Subcutaneous abdominal adipose tissue (tissue), 5 donors: Measurements from ENCODE around the gene SOCS6.
"Not testable (repeated sequence)": the region's sequence is repeated elsewhere in the genome, so short reads cannot be mapped to it uniquely, and the experiment has no call there.

Experiments used
- H3K27ac ChIP-seq: one replicate; pipeline ENCODE4 v1.7.0; 2013; ENCODE audit warnings: low read depth, mild to moderate bottlenecking, inconsistent platforms, low read length, moderate library complexity
- H3K27me3 ChIP-seq, 5 donors: one replicate each; pipeline ENCODE4 v1.7.0; 2013; ENCODE audit warnings: low read length in 5 of 5, inconsistent platforms in 1 of 5; ENCODE audit not compliant: control insufficient read depth in 5 of 5, insufficient read depth in 4 of 5
- H3K36me3 ChIP-seq, 5 donors: one replicate each; pipeline ENCODE4 v1.7.0; 2013; ENCODE audit warnings: low read length in 5 of 5; ENCODE audit not compliant: control insufficient read depth in 5 of 5, insufficient read depth in 5 of 5
- H3K4me1 ChIP-seq, 5 donors: one replicate each; pipeline ENCODE4 v1.7.0; 2013; ENCODE audit warnings: low read length in 5 of 5, mild to moderate bottlenecking in 3 of 5, moderate library complexity in 1 of 5; ENCODE audit not compliant: control insufficient read depth in 5 of 5, insufficient read depth in 5 of 5
- H3K4me3 ChIP-seq, 5 donors: one replicate each; pipeline ENCODE4 v1.7.0; 2013; ENCODE audit warnings: low read length in 5 of 5, low read depth in 1 of 5
- H3K9ac ChIP-seq, 5 donors: one replicate each; pipeline ENCODE4 v1.7.0; 2013; ENCODE audit warnings: low read length in 5 of 5, mild to moderate bottlenecking in 4 of 5, moderate library complexity in 3 of 5
- H3K9me3 ChIP-seq, 5 donors: one replicate each; pipeline ENCODE4 v1.7.0; 2013; ENCODE audit warnings: low read length in 5 of 5; ENCODE audit not compliant: control insufficient read depth in 5 of 5
- donor health status: healthy.
- donor health status: healthy.
- donor health status: healthy.
- donor health status: healthy.
- donor health status: healthy.

Gene SOCS6

DNA sequence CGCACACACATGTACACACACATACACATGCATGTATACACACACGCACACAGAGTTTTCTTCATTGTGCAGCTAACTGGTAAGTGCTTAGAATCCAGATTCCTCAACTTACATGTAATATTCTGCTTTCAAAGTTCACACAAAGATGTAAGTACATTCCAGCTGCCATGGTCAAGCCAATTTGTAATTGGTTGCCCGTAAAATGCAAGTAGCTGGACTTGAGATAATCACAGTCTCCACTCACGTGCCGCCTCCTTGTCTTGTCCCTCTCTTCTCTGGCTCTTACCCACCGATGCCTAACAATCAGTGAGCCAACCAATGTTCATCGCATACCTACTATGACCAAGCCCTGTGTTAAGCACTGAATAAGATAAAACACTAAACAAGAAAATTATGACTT lies 77.8 kb downstream of the SOCS6 start:
- Histone ChIP-seq H3K9me3 (no peaks in the 10 kb centered on the region), H3K9ac (no peak overlapping the region), H3K27ac (no peak overlapping the region), H3K36me3 (no peaks in the 10 kb centered on the region), H3K4me3 (no peak overlapping the region), H3K27me3 (no peaks in the 10 kb centered on the region), H3K4me1 (peaks cover 0 to 2% (median 0%) of the 10 kb centered on the region in 5 donors)

DNA sequence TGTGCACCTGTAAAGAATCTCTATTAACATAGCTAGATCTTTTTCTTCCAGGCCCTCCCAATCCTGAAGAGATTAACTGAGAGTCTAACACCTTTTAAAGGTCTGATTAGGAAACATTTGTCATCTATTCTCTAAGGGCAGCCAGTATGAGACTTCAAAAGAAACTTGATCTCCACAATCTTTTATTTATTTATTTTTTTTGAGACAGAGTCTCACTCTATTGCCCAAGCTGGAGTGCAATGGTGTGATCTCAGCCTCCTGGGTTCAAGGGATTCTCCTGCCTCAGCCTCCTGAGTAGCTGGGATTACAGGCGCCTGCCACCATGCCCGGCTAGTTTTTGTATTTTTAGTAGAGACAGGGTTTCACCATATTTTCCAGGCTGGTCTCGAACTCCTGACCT lies 78.5 kb downstream of the SOCS6 start:
- H3K27ac ChIP-seq, H3K27me3 ChIP-seq, H3K36me3 ChIP-seq, H3K4me1 ChIP-seq, H3K4me3 ChIP-seq, H3K9me3 ChIP-seq, H3K9ac ChIP-seq: not testable (repeated sequence)

DNA sequence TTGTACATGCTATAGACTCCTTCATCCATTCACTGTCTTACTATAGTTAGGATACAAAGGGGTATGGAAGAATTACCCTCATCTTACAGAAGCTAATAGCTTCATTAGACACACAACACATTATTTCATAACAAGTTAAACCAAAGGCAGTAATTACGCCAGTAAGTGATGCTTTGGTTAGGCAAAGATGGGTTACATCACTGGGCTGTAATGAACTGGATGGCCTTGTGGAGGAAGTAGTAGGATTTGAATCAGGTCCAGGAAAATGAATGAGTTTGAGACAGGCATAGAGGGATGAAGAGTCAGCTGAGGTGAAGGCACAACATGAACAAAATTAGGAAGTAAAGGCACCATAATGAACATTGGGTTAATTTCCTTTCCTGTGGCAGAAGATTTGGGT lies 80.1 kb downstream of the SOCS6 start:
- no peaks in the 10 kb centered on the region for H3K27me3 ChIP-seq

DNA sequence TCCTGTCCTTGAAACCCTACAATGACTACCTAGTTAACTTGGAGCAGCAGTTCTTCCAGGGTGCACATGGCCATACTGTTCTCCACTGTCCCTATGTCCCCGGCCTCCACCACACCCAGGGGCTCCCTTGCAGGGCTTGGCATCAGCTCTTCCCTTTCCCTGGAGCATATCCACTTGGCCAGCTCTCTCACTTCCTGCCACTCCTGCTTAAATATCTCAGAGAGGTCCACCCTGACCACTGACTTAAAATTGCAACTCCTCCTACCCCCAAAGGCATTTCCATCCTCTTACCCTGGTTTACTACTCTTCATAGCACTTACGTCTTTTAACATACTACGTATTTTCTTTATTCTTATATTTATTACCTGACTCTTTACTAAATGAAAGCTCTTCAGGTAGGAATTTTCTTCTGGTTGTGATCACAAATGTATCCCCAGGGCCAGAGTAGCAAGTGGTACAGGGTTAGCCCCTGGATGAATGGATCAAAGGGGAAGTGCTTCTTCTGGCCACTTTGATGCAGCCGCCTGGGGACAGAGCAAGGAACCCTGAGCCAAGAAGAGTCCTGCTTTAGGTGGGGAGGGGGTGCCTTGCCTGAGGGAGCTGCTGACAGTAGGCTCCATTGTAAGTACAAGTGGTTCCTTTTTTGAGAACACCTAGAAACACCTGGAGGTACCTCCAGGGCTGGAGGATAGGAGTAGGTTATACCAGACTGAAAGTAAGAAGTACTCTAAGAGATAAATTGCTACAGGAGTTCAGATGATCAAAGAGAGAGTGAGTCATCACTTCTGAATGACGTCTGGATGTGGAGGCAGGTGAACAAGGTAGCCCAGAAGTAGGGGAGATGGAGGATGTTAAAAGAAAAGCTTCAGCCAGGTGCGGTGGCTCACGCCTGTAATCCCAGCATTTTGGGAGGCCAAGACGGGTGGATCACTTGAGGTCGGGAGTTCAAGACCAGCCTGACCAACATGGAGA lies 82.2 kb downstream of the SOCS6 start:
- no peaks in the 10 kb centered on the region for H3K9me3 ChIP-seq
- no peaks in the 10 kb centered on the region for H3K27me3 ChIP-seq
- no peak overlapping the region for H3K27ac ChIP-seq
- no peaks in the 10 kb centered on the region for H3K4me1 ChIP-seq
- H3K9ac ChIP-seq, result no peak overlapping the region
- H3K36me3 ChIP-seq, result no peaks in the 10 kb centered on the region
- H3K4me3 ChIP-seq, result no peak overlapping the region

More for the DNA sequence above, 80.1 kb downstream of the SOCS6 start:
- Histone ChIP-seq H3K36me3 (no peaks in the 10 kb centered on the region), H3K27ac (no peak overlapping the region), H3K9ac (no peak overlapping the region), H3K4me3 (no peak overlapping the region), H3K9me3 (no peaks in the 10 kb centered on the region), H3K4me1 (no peaks in the 10 kb centered on the region)

DNA sequence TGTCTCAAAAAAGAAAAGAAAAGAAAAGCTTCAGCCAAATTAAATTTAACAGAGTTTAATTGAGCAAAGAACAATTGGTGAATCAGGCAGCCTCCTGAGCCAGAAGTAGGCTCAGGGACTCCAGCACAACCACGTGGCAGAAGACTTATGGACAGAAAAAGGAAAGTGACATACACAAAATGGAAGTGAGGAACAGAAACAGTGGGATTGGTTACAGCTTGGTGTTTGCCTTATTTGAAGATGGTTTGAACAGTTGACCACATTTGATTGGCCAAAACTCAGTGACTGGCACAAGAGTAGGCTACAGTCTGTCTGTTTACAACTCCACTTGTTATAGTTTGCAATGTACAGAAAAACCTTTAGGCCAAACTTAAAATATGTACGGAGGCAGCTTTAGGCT lies 83.1 kb downstream of the SOCS6 start:
- no peaks in the 10 kb centered on the region for H3K27me3 ChIP-seq
- H3K36me3 ChIP-seq, result no peaks in the 10 kb centered on the region
- H3K27ac ChIP-seq, result no peak overlapping the region
- no peaks in the 10 kb centered on the region for H3K9me3 ChIP-seq
- no peak overlapping the region for H3K9ac ChIP-seq
- H3K4me1 ChIP-seq, result no peaks in the 10 kb centered on the region
- H3K4me3 ChIP-seq, result no peak overlapping the region

DNA sequence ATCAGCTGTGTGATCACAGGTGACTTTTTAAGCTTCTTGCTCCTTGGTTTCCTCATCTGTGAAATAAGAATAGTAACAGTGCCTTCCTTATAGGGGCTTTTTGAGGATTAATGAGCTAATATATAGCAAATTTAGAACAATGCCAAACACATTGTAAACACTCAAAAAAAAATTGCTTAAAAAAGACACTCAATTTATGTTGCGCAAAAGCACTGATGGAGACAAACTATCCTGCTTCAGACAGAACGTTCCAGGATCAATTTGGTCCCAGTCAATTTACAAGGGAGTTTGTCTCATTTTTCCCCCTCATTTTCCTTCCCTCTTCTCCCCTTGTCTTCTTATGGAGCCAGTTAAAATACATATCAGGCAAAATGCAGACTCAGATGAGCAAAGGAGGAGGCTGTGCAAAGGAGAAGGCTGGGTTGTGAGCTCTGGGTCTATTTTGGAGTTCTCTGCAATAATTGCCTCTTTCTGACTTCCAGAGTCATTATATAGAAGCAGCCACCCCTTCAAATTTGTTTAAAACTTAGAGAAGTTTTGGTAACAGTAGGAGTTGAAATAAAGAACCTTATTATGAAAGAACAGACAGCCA lies 83.7 kb downstream of the SOCS6 start:
- Histone ChIP-seq H3K9me3 (no peaks in the 10 kb centered on the region), H3K4me1 (peaks cover 0 to 4% (median 0%) of the 10 kb centered on the region in 5 donors), H3K27ac (no peak overlapping the region), H3K9ac (no peak overlapping the region), H3K27me3 (no peaks in the 10 kb centered on the region), H3K36me3 (no peaks in the 10 kb centered on the region), H3K4me3 (no peak overlapping the region)

DNA sequence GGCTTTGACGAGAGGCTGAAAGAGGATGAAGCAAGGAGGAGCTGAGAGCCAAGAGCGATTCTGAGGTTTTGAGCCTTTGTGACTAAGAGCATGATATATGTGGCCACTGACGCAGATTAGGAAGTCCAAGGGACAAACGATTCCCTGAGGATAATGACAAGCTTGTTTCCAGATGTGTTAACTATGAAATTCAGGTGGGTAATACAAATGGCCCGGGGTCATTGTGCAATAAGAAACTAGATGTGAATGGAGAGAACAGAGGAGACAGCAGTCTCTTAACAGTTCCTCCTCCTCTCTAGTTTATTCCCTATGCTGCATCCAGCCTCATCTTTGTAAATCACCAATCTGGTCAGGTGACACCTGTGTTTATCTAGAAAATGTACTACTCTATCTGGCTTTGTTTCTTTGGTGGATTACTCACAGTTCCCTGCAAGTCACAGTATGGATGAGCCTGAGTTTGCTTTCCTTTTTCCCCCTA lies 84.2 kb downstream of the SOCS6 start:
- no peaks in the 10 kb centered on the region for H3K36me3 ChIP-seq
- no peak overlapping the region for H3K9ac ChIP-seq
- no peak overlapping the region for H3K4me3 ChIP-seq

DNA sequence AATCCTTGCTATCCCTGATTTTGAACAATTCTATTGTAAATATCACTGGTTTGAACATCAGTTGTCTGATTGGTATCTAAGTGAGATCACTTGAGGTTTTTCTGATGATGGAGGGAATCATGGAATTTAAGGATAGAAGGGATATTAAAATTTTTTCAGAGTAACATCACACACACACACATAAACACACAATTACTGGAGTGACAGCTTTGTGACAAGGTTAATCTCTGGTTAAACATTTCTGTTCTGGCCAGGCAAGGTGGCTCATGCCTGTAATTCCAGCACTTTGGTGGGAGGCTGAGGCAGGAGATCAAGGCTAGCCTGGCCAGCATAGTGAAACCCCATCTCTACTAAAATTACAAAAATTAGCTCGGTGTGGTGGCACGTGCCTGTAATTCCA lies 85.3 kb downstream of the SOCS6 start:
- Histone ChIP-seq H3K36me3 (no peaks in the 10 kb centered on the region), H3K9me3 (no peaks in the 10 kb centered on the region), H3K9ac (no peak overlapping the region), H3K27me3 (no peaks in the 10 kb centered on the region), H3K4me3 (no peak overlapping the region), H3K27ac (no peak overlapping the region), H3K4me1 (peaks cover 0 to 8% (median 0%) of the 10 kb centered on the region in 5 donors)

More for the DNA sequence above, 84.2 kb downstream of the SOCS6 start:
- no peaks in the 10 kb centered on the region for H3K9me3 ChIP-seq
- H3K27ac ChIP-seq, result no peak overlapping the region
- peaks cover 0 to 8% (median 0%) of the 10 kb centered on the region in 5 donors for H3K4me1 ChIP-seq
- no peaks in the 10 kb centered on the region for H3K27me3 ChIP-seq

DNA sequence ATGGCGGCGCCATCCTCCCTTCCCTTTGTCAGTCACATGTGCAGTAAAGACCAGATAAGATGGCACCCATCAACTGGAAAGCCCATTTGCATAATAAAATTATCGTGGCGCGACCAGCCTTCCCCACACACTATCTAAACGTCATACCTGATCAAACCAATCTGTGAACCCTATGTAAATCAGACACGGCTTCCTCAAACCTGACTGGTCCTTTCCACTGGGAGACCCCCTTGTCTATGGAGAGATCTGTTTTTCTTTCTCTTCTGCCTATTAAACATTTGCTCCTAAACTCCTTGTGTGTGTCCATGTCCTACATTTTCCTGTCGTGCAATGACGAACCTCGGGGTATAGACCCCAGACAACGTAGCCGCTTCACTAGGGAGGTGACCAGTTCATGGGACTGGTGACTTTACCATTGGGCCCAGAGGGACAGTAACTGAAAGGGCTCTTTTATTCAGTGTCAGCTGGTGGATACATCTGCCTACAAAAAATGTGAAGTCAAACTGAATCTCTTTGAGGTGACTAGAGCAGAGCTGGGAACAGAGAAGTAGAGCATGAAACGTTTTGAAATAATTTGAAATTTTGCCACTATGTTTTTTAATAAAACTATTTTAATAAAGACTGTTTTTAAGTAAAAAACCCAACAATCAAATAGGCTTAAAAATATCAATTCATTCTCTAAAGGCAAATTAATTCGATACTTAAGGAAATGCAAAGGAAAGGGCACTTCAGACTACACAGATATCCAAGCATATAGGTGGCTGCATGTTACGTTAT lies 87.5 kb downstream of the SOCS6 start:
- H3K27me3 ChIP-seq, result no peaks in the 10 kb centered on the region

DNA sequence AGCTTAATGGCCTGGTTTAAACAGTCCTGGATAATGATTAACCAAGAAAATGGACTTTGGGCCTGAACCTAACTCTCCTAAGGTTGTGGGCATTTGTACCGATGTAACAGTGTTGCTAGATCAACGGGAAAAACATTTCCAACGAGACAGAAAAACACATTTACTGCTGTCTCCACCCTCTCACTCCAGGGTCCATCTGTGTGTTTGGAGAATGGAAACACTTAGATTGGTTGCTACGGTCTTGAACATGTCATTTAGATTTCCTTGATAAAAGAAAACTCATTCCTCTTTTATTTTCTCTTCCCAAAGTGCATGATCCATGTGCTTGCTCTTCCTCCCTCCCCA lies 88.0 kb downstream of the SOCS6 start:
- no peak overlapping the region for H3K4me3 ChIP-seq
- no peak overlapping the region for H3K27ac ChIP-seq
- H3K4me1 ChIP-seq, result peaks cover 0 to 8% (median 0%) of the 10 kb centered on the region in 5 donors
- H3K9me3 ChIP-seq, result no peaks in the 10 kb centered on the region
- H3K36me3 ChIP-seq, result no peaks in the 10 kb centered on the region
- H3K9ac ChIP-seq, result no peak overlapping the region
- no peaks in the 10 kb centered on the region for H3K27me3 ChIP-seq

More for the DNA sequence above, 87.5 kb downstream of the SOCS6 start:
- peaks cover 0 to 8% (median 0%) of the 10 kb centered on the region in 5 donors for H3K4me1 ChIP-seq
- H3K9me3 ChIP-seq, result no peaks in the 10 kb centered on the region
- H3K27ac ChIP-seq, result no peak overlapping the region
- H3K36me3 ChIP-seq, result no peaks in the 10 kb centered on the region
- H3K4me3 ChIP-seq, result no peak overlapping the region
- H3K9ac ChIP-seq, result no peak overlapping the region
